Stimulated activated CD4-positive, alpha-beta T cell treated with anti-CD3 and anti-CD28 coated beads, TNF-alpha, amount 100 ng/mL, for 24 hours (primary cell): ENCODE results near the gene TIRAP.

Source experiments
- DNase-seq, 3 experiments: peaks; one replicate each; pipeline ENCODE4 v3.0.0-alpha.2; 2020; ENCODE audit warnings: low read depth in 3 of 3

Gene TIRAP

GRCh38 chr11:126343051-126343450 lies 60.2 kb downstream of the TIRAP start:
- no peak for DNase-seq
